SK-N-SH treated with all-trans-retinoic acid at 6 μM for 48 hours (cell line): ENCODE data around the gene MMS22L.

Experiments
- ATAC-seq: fragments of 200-7000 bp; cut with Tn5 transposase; 3 replicates; pipeline ENCODE4 v1.9.1; 2020; ENCODE audit warnings: mild to moderate bottlenecking, moderate library complexity
- ARNTL ChIP-seq: fragments of 450-650 bp; formaldehyde crosslinking; IDR thresholded peaks from 2 replicates; pipeline ENCODE4 v1.5.0; 2020; ENCODE audit warnings: low read depth, mild to moderate bottlenecking, moderate library complexity, borderline replicate concordance
- BACH2 ChIP-seq: fragments of 250-450 bp; sonication (Bioruptor Pico); IDR thresholded peaks from 2 replicates; pipeline ENCODE4 v1.9.0; 2021; ENCODE audit warnings: mild to moderate bottlenecking, borderline replicate concordance
- CSDC2 ChIP-seq: fragments of 250-450 bp; sonication (Bioruptor Pico); IDR thresholded peaks from 2 replicates; pipeline ENCODE4 v1.5.0; 2020; ENCODE audit warnings: mild to moderate bottlenecking, moderate library complexity
- CSRNP3 ChIP-seq: fragments of 250-450 bp; sonication (Bioruptor Pico); IDR thresholded peaks from 2 replicates; pipeline ENCODE4 v1.5.1; 2021; ENCODE audit warnings: mild to moderate bottlenecking, moderate library complexity
- ESRRG ChIP-seq: fragments of 250-450 bp; sonication (Bioruptor Pico); IDR thresholded peaks from 2 replicates; pipeline ENCODE4 v1.6.1; 2021; ENCODE audit warnings: mild to moderate bottlenecking
- GLIS3 ChIP-seq: fragments of 250-450 bp; sonication (Bioruptor Pico); IDR thresholded peaks from 2 replicates; pipeline ENCODE4 v1.5.0; 2020; ENCODE audit warnings: mild to moderate bottlenecking, moderate library complexity
- ISL1 ChIP-seq: fragments of 250-450 bp; sonication (Bioruptor Pico); IDR thresholded peaks from 2 replicates; pipeline ENCODE4 v2.1.2; 2022; ENCODE audit warnings: mild to moderate bottlenecking, moderate library complexity
- OSR1 ChIP-seq: fragments of 250-450 bp; sonication (Bioruptor Pico); IDR thresholded peaks from 2 replicates; pipeline ENCODE4 v1.8.0; 2022; ENCODE audit warnings: moderate library complexity, mild to moderate bottlenecking, inconsistent platforms
- POU6F1 ChIP-seq: fragments of 250-450 bp; sonication (Bioruptor Pico); IDR thresholded peaks from 2 replicates; pipeline ENCODE4 v1.8.0; 2021; ENCODE audit warnings: low read depth, mild to moderate bottlenecking, moderate library complexity, borderline replicate concordance
- SNAI2 ChIP-seq: fragments of 250-450 bp; sonication (Bioruptor Pico); IDR thresholded peaks from 2 replicates; pipeline ENCODE4 v1.5.0; 2020; ENCODE audit warnings: mild to moderate bottlenecking, moderate library complexity
- TCF4 ChIP-seq: fragments of 250-450 bp; sonication (Bioruptor Pico); IDR thresholded peaks from 2 replicates; pipeline ENCODE4 v1.8.0; 2021; ENCODE audit warnings: mild to moderate bottlenecking, moderate library complexity, borderline replicate concordance
- ZC3H10 ChIP-seq: fragments of 250-450 bp; sonication (Bioruptor Pico); IDR thresholded peaks from 2 replicates; pipeline ENCODE4 v1.5.1; 2021; ENCODE audit warnings: mild to moderate bottlenecking, moderate library complexity
- ZFP3 ChIP-seq: fragments of 250-450 bp; sonication (Bioruptor Pico); IDR thresholded peaks from 2 replicates; pipeline ENCODE4 v1.5.0; 2020; ENCODE audit warnings: mild to moderate bottlenecking, moderate library complexity
- ZFP30 ChIP-seq: fragments of 450-650 bp; formaldehyde crosslinking; IDR thresholded peaks from 2 replicates; pipeline ENCODE4 v1.5.0; 2022; ENCODE audit warnings: mild to moderate bottlenecking, moderate library complexity
- ZNF565 ChIP-seq: fragments of 450-650 bp; formaldehyde crosslinking; conservative IDR thresholded peaks from 2 replicates; pipeline ENCODE4 v1.5.0; 2020; ENCODE audit warnings: low read depth, mild to moderate bottlenecking, moderate library complexity
- ZNF70 ChIP-seq: fragments of 450-650 bp; formaldehyde crosslinking; IDR thresholded peaks from 2 replicates; pipeline ENCODE4 v1.5.0; 2020; ENCODE audit warnings: mild to moderate bottlenecking, moderate library complexity
- ZNF8 ChIP-seq: fragments of 450-650 bp; formaldehyde crosslinking; IDR thresholded peaks from 2 replicates; pipeline ENCODE4 v1.5.0; 2020; ENCODE audit warnings: mild to moderate bottlenecking, moderate library complexity
- TF ChIP-seq, protein P1 (sequence below): fragments of 250-450 bp; sonication (Bioruptor Pico); IDR thresholded peaks from 2 replicates; pipeline ENCODE4 v1.5.0; 2020; ENCODE audit warnings: mild to moderate bottlenecking, moderate library complexity
- TF ChIP-seq, protein P2 (sequence below): fragments of 250-450 bp; sonication (Bioruptor Pico); IDR thresholded peaks from 2 replicates; pipeline ENCODE4 v1.8.0; 2020; ENCODE audit warnings: mild to moderate bottlenecking, moderate library complexity, borderline replicate concordance
- TF ChIP-seq, protein P3 (sequence below): fragments of 250-450 bp; sonication (Bioruptor Pico); IDR thresholded peaks from 2 replicates; pipeline ENCODE4 v1.5.1; 2020; ENCODE audit warnings: low read depth, mild to moderate bottlenecking, moderate library complexity

Gene MMS22L

DNA sequence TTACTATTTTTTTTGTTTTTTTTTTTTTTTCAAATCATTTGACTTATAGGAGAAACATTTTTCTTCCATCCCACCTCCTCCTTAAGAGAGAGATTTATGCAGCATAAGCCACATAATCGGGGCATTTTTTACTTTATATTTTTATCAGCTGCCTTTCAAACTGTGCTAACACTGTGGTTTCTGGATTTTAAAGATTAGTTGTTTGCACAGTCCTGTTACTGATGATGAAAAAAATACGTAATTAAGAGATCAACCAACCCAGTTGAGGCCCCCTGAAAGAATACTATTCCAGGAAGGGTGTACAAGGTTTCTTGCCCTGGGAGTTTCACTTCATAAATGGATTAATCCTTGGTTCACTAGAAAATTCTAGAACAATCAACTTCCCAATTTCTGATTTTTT is 68.3 kb downstream of the MMS22L start:
- no peak for ATAC-seq
- TF ChIP-seq ESRRG (CRISPR knock-in tag) (no peak), ZNF565 (CRISPR knock-in tag) (no peak), ZFP3 (CRISPR knock-in tag) (no peak), GLIS3 (CRISPR knock-in tag) (no peak), ISL1 (CRISPR knock-in tag) (no peak), POU6F1 (CRISPR knock-in tag) (no peak), ZNF8 (CRISPR knock-in tag) (no peak), TCF4 (CRISPR knock-in tag) (no peak)

DNA sequence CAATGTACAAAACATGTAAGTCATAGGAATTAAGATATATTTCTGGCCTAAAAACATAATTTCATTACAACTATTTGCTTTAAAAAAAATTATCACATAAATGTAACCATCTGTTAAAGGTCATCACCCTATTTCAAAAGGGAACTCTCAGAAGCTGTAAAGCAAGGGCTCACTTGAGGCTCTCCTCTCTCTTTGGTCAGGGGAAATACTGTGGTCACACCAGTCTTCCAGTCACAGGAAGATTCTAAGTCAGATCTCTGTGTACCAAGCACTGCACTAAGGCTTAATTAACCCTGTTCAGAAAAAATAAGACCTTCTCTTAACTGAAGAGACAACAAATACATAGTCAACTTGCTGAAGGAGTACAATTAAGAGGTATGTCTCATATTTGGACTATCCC is 75.6 kb downstream of the MMS22L start:
- TF ChIP-seq ZFP30 (CRISPR knock-in tag) (peak; percentile 17; the same call in 1 of the 2 replicates), GLIS3 (CRISPR knock-in tag) (no peak), CSRNP3 (CRISPR knock-in tag) (no peak), ARNTL (no peak), SNAI2 (CRISPR knock-in tag) (no peak), ZNF8 (CRISPR knock-in tag) (no peak), ESRRG (CRISPR knock-in tag) (no peak)
- TF ChIP-seq, protein P1, sequence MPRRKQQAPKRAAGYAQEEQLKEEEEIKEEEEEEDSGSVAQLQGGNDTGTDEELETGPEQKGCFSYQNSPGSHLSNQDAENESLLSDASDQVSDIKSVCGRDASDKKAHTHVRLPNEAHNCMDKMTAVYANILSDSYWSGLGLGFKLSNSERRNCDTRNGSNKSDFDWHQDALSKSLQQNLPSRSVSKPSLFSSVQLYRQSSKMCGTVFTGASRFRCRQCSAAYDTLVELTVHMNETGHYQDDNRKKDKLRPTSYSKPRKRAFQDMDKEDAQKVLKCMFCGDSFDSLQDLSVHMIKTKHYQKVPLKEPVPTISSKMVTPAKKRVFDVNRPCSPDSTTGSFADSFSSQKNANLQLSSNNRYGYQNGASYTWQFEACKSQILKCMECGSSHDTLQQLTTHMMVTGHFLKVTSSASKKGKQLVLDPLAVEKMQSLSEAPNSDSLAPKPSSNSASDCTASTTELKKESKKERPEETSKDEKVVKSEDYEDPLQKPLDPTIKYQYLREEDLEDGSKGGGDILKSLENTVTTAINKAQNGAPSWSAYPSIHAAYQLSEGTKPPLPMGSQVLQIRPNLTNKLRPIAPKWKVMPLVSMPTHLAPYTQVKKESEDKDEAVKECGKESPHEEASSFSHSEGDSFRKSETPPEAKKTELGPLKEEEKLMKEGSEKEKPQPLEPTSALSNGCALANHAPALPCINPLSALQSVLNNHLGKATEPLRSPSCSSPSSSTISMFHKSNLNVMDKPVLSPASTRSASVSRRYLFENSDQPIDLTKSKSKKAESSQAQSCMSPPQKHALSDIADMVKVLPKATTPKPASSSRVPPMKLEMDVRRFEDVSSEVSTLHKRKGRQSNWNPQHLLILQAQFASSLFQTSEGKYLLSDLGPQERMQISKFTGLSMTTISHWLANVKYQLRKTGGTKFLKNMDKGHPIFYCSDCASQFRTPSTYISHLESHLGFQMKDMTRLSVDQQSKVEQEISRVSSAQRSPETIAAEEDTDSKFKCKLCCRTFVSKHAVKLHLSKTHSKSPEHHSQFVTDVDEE (CRISPR knock-in tag) = 0 out of 2 replicates have a peak, but pooled peaks have one; percentile 9
- TF ChIP-seq, protein P2, sequence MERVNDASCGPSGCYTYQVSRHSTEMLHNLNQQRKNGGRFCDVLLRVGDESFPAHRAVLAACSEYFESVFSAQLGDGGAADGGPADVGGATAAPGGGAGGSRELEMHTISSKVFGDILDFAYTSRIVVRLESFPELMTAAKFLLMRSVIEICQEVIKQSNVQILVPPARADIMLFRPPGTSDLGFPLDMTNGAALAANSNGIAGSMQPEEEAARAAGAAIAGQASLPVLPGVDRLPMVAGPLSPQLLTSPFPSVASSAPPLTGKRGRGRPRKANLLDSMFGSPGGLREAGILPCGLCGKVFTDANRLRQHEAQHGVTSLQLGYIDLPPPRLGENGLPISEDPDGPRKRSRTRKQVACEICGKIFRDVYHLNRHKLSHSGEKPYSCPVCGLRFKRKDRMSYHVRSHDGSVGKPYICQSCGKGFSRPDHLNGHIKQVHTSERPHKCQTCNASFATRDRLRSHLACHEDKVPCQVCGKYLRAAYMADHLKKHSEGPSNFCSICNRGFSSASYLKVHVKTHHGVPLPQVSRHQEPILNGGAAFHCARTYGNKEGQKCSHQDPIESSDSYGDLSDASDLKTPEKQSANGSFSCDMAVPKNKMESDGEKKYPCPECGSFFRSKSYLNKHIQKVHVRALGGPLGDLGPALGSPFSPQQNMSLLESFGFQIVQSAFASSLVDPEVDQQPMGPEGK (CRISPR knock-in tag) = no peak
- ATAC-seq = no peak

DNA sequence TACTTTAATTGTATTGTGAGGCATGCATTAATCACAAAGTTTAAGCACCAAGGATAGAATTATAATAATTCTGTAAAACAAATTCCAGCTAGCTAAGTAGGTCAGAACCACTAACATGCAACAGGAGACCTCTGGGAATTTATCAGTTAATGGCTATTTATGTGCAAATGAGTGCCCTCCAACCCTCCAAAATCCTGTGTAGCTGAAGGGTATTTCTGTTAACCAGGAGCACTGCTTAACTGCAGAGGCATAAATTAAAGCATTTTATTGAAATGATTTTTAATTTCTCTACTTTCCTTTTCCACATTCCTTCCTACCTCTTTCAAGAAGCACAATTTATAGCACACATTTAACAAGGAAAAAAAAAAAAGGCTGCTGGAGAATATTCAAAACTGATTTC is 77.0 kb downstream of the MMS22L start:
- TF ChIP-seq TCF4 (CRISPR knock-in tag) = no peak
- TF ChIP-seq CSRNP3 (CRISPR knock-in tag) = no peak
- no peak for TF ChIP-seq SNAI2 (CRISPR knock-in tag)
- TF ChIP-seq CSDC2 = no peak
- no peak for TF ChIP-seq ZNF70
- no peak for TF ChIP-seq BACH2 (CRISPR knock-in tag)
- TF ChIP-seq, protein P1 (CRISPR knock-in tag) = no peak
- TF ChIP-seq, protein P3, sequence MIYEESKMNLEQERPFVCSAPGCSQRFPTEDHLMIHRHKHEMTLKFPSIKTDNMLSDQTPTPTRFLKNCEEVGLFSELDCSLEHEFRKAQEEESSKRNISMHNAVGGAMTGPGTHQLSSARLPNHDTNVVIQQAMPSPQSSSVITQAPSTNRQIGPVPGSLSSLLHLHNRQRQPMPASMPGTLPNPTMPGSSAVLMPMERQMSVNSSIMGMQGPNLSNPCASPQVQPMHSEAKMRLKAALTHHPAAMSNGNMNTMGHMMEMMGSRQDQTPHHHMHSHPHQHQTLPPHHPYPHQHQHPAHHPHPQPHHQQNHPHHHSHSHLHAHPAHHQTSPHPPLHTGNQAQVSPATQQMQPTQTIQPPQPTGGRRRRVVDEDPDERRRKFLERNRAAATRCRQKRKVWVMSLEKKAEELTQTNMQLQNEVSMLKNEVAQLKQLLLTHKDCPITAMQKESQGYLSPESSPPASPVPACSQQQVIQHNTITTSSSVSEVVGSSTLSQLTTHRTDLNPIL = no peak
- no peak for TF ChIP-seq ZFP30 (CRISPR knock-in tag)
- TF ChIP-seq ZNF565 (CRISPR knock-in tag) = no peak
- TF ChIP-seq ISL1 (CRISPR knock-in tag) = no peak
- TF ChIP-seq GLIS3 (CRISPR knock-in tag) = no peak
- TF ChIP-seq ESRRG (CRISPR knock-in tag) = no peak
- no peak for TF ChIP-seq ZFP3 (CRISPR knock-in tag)
- no peak for TF ChIP-seq OSR1 (CRISPR knock-in tag)
- no peak for TF ChIP-seq ZC3H10 (CRISPR knock-in tag)
- TF ChIP-seq ARNTL = no peak
- TF ChIP-seq, protein P2 (CRISPR knock-in tag) = no peak
- no peak for TF ChIP-seq ZNF8 (CRISPR knock-in tag)
- TF ChIP-seq, all 23 proteins: peak for 0
- no peak for ATAC-seq
